Heart left ventricle (tissue), 16 donors: ENCODE data around the gene RPLP2. TPM values are rescaled to one million over a fixed set of nuclear protein-coding genes. Genes with fewer than 3 reads are reported as not detected.

Experiments used
- ATAC-seq, 4 donors: fragments of 200-7000 bp; cut with Tn5 transposase; one replicate each; pipeline ENCODE4 v1.9.1; 2020 to 2022; ENCODE audit warnings: moderate library complexity in 4 of 4, mild to moderate bottlenecking in 3 of 4, moderate number of reproducible peaks in 1 of 4
- DNase-seq, 5 donors: peaks; one replicate each; pipeline ENCODE4 v3.0.0-alpha.2; 2020
- H3K27ac ChIP-seq, 12 donors: fragments of 200-600 bp; sonication (generic) in 4 of 12; one replicate each; pipeline versions ENCODE4 v1.5.0 to v1.8.0; 2016 to 2022; ENCODE audit warnings: mild to moderate bottlenecking in 2 of 12
- H3K27me3 ChIP-seq, 9 donors: fragments of 200-600 bp; sonication (generic) in 2 of 9; one replicate each; pipeline versions ENCODE4 v1.5.1 to v1.8.0; 2016 to 2022; ENCODE audit warnings: mild to moderate bottlenecking in 3 of 9
- H3K36me3 ChIP-seq, 9 donors: fragments of 200-600 bp; sonication (generic) in 2 of 9; one replicate each; pipeline versions ENCODE4 v1.5.0 to v1.8.0; 2018 to 2022; ENCODE audit warnings: mild to moderate bottlenecking in 2 of 9
- H3K4me1 ChIP-seq, 12 donors: fragments of 200-600 bp; sonication (generic) in 4 of 12; one replicate each; pipeline versions ENCODE4 v1.5.0 to v1.8.0; 2016 to 2022; ENCODE audit warnings: mild to moderate bottlenecking in 3 of 12
- H3K4me3 ChIP-seq, 12 donors: fragments of 200-600 bp; sonication (generic) in 4 of 12; one replicate each; pipeline versions ENCODE4 v1.5.0 to v1.8.0; 2017 to 2022; ENCODE audit warnings: mild to moderate bottlenecking in 9 of 12, moderate library complexity in 4 of 12
- H3K9me3 ChIP-seq, 12 donors: fragments of 200-600 bp; sonication (generic) in 4 of 12; one replicate each; pipeline versions ENCODE4 v1.5.0 to v1.8.0; 2016 to 2022; ENCODE audit warnings: mild to moderate bottlenecking in 1 of 12
- CTCF ChIP-seq, 12 donors: fragments of 200-600 bp; sonication (generic) in 4 of 12; IDR thresholded peaks; one replicate each; pipeline versions ENCODE4 v1.5.0 to v1.8.0; 2018 to 2022; ENCODE audit warnings: antibody characterized with exemption in 12 of 12, mild to moderate bottlenecking in 5 of 12
- POLR2A ChIP-seq, 2 donors: fragments of 450-650 bp; IDR thresholded peaks; one replicate each; pipeline ENCODE4 v1.6.1; 2017; ENCODE audit warnings: antibody characterized with exemption in 2 of 2, mild to moderate bottlenecking in 2 of 2, moderate library complexity in 2 of 2
- WGBS, 4 donors: extraction: QIAGEN DNeasy Blood & Tissue Kit in 2 of 4; methylation state at CpG; one replicate each; pipeline versions ENCODE4 v1.1.5 to v1.1.7; 2013 to 2018; 5-methylcytosine and 5-hydroxymethylcytosine counted together
- intact Hi-C, 10 donors: fragments of 100-400 bp; cut with DNase I; formaldehyde crosslinking; loops; one replicate each; pipeline versions ENCODE4 v1.11.1 to v1.14.2; 2022
- long read RNA-seq, 3 donors: library from polyadenylated mRNA; unstranded; transcript quantifications; one replicate each; pipeline ENCODE4 v2.0.0, GENCODE V29; 2020 to 2021
- polyA plus RNA-seq, 2 donors: library from polyadenylated mRNA; stranded (reverse); fragments of 200-250 nt; gene quantifications; one replicate each; pipeline ENCODE4 v1.2.3, GENCODE V29; 2013
- total RNA-seq, 9 donors: library from RNA; depleted of rRNA in 2 of 9; stranded (reverse); fragments of >200 nt in 2 of 9; fragmentation: NEBNext Ultra II Directional in 3 of 9; extraction: Animal tissue kit (Norgen Biotek cat#: 25700) in 3 of 9; gene quantifications; one replicate each; pipeline versions ENCODE4 v1.1.0 to v1.2.4, GENCODE V29; 2016 to 2023
- donor health status: ischemic (EF 13 %, LVEDD 7.1; RV severe dilation, severe dysfunction).
- donor health status: healthy with polysubstance abuse.
- donor health status: DM: no; HTN: yes; CAD: no.
- donor health status: DM: no; HTN: no; CAD: no.
- donor health status: ischemic (EF 25% LVEDD 6.9; RV normal size, moderate dysfunction).
- donor health status: ischemic (EF 25% LVEDD 5.7; RV mildly dilated, moderate dysfunction).
- donor health status: healthy.
- donor health status: DM: yes; HTN: yes; CAD: no.
- donor health status: ischemic (EF 35%, LVEDD 5.7; RV mildly dilated, moderate dysfunction).
- donor health status: nonischemic (EF 11% LVEDD 7.7; RV severe dilation, severe dysfunction).
- donor health status: DM: yes; HTN: yes; CAD: no.
- donor health status: PGD.
- donor health status: ischemic (EF 29% LVEDD 5.4; RV normal size, mild dysfunction).
- donor health status: nonischemic (EF 23%, LVEDD 6.1; RV moderate dilation, normal function).

RPLP2 gene
- total RNA-seq = 1,000 to 10,000 TPM in 3 of 9 donors, 100 to 1,000 TPM in 6; 236 to 1,207 (median 933) TPM
- 1,000 to 10,000 TPM in 1 of 2 donors, 100 to 1,000 TPM in 1; 998 to 1,652 TPM for polyA plus RNA-seq
- long read RNA-seq, donor 1, transcript RPLP2-203 (3 exons, 489 nt) = minor isoform, 6 of 174 reads
- long read RNA-seq, donor 1, transcript RPLP2-207 (4 exons, 637 nt) = minor isoform, 28 of 174 reads
- long read RNA-seq, donor 1, transcript RPLP2-201 (5 exons, 781 nt) = major isoform, 128 of 174 reads
- long read RNA-seq, donor 1, partial matches to known transcripts = 1 of 174 reads
- long read RNA-seq, donor 1, other reads (novel, unspliced or antisense) = 7 of 174 reads
- long read RNA-seq, donor 2, transcript RPLP2-201 (5 exons, 781 nt) = major isoform, 98 of 122 reads
- long read RNA-seq, donor 2, transcript RPLP2-207 (4 exons, 637 nt) = minor isoform, 16 of 122 reads
- long read RNA-seq, donor 2, partial matches to known transcripts = 0 of 122 reads
- long read RNA-seq, donor 2, other reads (novel, unspliced or antisense) = 4 of 122 reads
- long read RNA-seq, donor 3, transcript RPLP2-207 (4 exons, 637 nt) = minor isoform, 15 of 152 reads
- long read RNA-seq, donor 3, transcript RPLP2-201 (5 exons, 781 nt) = major isoform, 119 of 152 reads
- long read RNA-seq, donor 3, partial matches to known transcripts = 6 of 152 reads
- long read RNA-seq, donor 3, other reads (novel, unspliced or antisense) = 6 of 152 reads

DNA sequence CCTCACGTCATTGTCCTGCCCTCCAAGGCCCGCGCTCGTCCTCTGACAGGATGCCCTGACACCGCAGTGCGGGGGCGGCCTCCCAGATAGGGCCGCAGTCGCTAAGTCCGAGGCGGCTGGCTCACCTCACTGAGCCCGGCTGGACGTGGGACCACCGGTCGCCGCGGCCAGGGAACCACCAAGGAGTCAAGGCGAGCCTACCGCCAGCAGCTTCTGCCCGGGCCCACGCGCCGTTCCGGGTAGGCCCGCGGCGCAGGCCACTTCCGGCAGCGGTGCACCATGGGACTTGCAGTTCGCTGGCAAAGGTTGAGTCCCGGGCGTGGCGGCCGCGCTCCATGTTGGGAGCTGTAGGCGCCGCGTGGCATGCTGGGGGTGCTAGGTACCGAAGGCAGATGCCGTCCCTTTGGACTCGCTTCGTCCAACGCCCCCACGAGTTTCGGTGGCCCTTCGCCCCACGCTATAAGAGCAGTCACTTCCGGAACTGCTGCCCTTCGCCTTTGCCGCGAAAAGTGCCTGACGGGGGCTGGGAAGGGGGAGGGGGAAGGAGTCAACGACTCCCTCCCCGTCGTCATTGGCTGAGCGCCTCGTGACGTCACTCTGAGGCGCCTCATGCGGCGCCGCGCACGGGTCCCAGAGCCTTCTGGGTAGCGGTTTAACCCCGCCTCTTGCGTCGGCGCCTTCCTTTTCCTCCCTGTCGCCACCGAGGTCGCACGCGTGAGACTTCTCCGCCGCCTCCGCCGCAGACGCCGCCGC is at the start of gene RPLP2:
Gene RPLP2, plus strand, starts transcription at position 681 of the 753 bp plus-strand sequence. CDS start 268 bp downstream, outside the sequence.
- Histone ChIP-seq H3K27me3 (no peaks in the 10 kb centered on the region), H3K36me3 (peaks cover 3 to 33% (median 28%) of the 10 kb centered on the region in 9 donors), H3K27ac (peak within 1 kb of the TSS; percentile 76 to 100 (median 96)), H3K4me3 (peak within 1 kb of the TSS; percentile 73 to 100 (median 96)), H3K4me1 (peaks cover 5 to 50% (median 35%) of the 10 kb centered on the region in 12 donors), H3K9me3 (no peaks in the 10 kb centered on the region)
- peak; percentile 89 to 95 (median 93) for ATAC-seq
- intact Hi-C loops = loop anchor here in 4 of 10 donors (1.0 to 10.0 kb wide), 5 partner anchors 10 to 455 kb away; partner anchors contain the start of genes POLR2L (in 2 of the 4), TSPAN4 (in 2 of the 4) and CHID1 (in 1 of the 4)
- 0% methylated on average over 58 to 81 of the region's 81 CpGs for WGBS, 4 donors
- peak; percentile 60 to 81 for TF ChIP-seq POLR2A (IDR thresholded peaks at IDR 0.05)
- no peak for TF ChIP-seq CTCF (IDR thresholded peaks at IDR 0.05)
- DNase-seq = peak; percentile 98 to 99 (median 99)

GRCh38 chr11:760236-760635 is 49.5 kb upstream of the RPLP2 start:
- ATAC-seq = no peak
- peaks cover 0 to 97% (median 89%) of the 10 kb centered on the region in 9 donors for H3K36me3 ChIP-seq
- intact Hi-C loops = no loop called here

GRCh38 chr11:761526-762108 is 48.1 kb upstream of the RPLP2 start:
- Histone ChIP-seq H3K36me3 (peaks cover 0 to 96% (median 90%) of the 10 kb centered on the region in 9 donors), H3K4me3 (no peak overlapping the region), H3K4me1 (no peaks in the 10 kb centered on the region), H3K27ac (no peak overlapping the region), H3K9me3 (no peaks in the 10 kb centered on the region), H3K27me3 (no peaks in the 10 kb centered on the region)
- DNase-seq = no peak
- TF ChIP-seq POLR2A (IDR thresholded peaks at IDR 0.05) (no peak), CTCF (IDR thresholded peaks at IDR 0.05) (no peak)
- ATAC-seq = no peak
- 85 to 87% (median 86%) methylated on average over 8 of the region's 8 CpGs for WGBS, 4 donors
- intact Hi-C loops = no loop called here

More at GRCh38 chr11:760236-760635, 49.5 kb upstream of the RPLP2 start:
- DNase-seq = no peak
- no peaks in the 10 kb centered on the region for H3K4me1 ChIP-seq
- H3K27me3 ChIP-seq = no peaks in the 10 kb centered on the region
- no peak overlapping the region for H3K4me3 ChIP-seq
- TF ChIP-seq CTCF (IDR thresholded peaks at IDR 0.05) (no peak), POLR2A (IDR thresholded peaks at IDR 0.05) (no peak)
- H3K27ac ChIP-seq = no peak overlapping the region
- H3K9me3 ChIP-seq = no peaks in the 10 kb centered on the region
